GM19025 (cell line): ENCODE results near the gene MARVELD1.

Experiments
- ATAC-seq: cut with Tn5 transposase; IDR thresholded peaks from one replicate; pipeline ENCODE4 v1.9.1; 2021; ENCODE audit warnings: mild to moderate bottlenecking, low read depth, moderate library complexity; ENCODE audit not compliant: unreplicated experiment

MARVELD1 gene

DNA sequence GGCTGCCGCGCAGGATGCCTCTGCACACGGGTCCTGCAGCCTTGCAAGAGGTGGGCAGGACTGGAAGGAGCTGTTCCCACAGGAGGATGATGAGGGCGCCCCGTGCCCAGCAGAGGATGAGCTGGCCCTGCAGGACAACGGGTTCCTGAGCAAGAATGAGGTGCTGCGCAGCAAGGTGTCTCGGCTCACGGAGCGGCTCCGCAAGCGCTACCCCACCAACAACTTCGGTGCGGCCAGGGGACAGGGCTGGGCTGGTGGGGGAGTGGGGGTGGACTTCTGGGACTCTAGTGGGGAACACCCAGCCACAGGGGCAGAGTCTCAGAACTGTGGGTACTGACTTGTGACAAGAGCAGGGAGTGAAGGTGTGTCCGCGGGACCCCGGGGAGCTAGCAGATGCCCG, 39.4 kb downstream of the MARVELD1 start:
- ATAC-seq, result no peak

- ATAC-seq, result no peak
Observed at GRCh38 chr10:97754726-97755125, 41.2 kb downstream of the MARVELD1 start.

DNA sequence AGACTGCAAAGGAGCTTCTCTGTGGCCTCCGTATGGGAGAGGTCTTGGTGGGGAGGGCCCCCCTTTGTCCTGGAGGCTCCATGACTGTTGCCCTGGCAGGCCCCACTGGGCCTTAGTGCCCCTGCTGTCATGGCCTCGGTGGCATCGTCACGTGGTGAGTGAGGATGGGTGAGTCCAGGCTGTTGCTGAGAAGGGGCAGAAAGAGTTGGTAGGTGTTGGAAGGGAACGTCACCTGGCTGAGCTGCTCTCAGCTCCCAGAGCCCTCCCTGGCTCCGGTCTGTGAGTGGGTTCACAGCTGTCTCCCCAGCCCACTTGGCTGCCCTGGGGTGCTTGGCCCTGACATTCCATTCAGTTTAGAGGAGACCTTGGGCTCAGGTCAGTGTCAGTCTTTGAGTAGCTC, 42.2 kb downstream of the MARVELD1 start:
- ATAC-seq, result no peak

DNA sequence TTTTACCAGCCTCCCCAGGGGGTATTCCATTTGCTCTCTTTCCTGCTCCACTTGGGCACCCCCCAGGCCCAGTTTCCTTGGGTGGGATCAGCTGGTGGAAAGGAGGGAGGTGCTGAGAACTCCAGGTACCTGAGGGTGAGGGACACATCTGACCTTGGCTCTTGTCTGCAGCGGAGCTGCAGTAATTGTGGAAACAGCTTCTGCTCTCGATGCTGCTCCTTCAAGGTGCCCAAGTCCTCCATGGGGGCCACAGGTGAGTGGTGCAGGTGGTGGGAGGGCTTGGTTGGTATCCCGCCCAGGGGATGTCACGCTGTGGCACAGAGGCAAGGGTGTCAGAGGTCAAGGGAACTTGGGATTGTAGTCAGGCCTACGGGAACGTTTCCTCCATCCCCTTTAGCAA, 43.9 kb downstream of the MARVELD1 start:
- ATAC-seq, result no peak

DNA sequence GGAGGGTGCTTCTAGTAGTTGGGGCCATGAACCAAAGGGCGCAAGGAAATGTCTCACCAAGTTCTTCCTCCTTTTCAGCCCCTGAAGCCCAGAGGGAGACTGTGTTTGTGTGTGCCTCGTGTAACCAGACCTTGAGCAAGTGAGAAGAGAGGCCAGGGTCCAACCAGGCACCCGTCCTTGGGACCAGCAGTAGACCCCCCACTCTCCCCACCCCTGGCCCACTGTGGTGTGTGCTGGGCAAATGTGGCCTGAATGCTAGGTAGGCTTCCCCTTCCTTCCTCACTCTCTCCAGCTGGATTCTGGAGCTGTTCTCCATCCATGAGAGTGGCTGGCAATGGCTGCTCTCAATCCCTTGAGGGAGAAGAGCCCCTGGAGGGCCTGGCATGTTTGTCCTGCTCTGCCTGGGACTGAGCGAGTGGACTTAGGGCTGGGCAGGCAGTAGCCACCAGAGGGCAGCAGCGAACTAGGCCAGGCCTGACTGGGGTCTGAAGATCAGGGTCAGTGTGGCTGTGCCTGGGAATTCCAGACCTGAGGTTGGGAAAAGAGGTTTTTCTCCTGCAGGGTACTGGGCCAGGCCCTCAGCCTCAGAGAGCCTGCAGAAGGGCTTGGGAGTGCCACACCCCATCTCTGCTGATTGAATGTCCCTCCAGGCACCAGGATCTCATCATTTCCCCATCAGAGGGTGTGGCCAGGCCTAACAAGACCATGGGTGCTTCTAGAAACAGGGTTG, 45.8 kb downstream of the MARVELD1 start:
- no peak for ATAC-seq

DNA sequence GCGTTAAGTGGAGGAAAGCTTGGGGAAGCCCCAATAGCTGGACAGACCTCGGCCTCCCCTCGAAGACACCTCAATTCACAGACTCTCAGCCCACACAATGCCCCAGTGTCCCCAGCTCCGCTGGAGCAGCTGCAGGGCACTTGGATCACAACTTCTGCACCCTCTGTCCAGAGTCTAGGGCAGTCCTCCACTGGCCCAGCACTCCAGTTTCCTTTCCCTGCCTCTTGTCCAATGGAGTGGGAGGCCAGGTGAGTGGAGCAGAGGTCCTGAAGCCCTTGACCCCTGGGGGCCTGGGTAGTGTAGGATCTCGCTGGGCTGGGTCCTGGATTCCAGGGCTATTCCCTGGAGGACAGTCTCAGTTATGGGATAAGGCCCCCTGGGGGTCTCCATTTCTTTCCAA, 46.4 kb downstream of the MARVELD1 start:
- ATAC-seq, result no peak

DNA sequence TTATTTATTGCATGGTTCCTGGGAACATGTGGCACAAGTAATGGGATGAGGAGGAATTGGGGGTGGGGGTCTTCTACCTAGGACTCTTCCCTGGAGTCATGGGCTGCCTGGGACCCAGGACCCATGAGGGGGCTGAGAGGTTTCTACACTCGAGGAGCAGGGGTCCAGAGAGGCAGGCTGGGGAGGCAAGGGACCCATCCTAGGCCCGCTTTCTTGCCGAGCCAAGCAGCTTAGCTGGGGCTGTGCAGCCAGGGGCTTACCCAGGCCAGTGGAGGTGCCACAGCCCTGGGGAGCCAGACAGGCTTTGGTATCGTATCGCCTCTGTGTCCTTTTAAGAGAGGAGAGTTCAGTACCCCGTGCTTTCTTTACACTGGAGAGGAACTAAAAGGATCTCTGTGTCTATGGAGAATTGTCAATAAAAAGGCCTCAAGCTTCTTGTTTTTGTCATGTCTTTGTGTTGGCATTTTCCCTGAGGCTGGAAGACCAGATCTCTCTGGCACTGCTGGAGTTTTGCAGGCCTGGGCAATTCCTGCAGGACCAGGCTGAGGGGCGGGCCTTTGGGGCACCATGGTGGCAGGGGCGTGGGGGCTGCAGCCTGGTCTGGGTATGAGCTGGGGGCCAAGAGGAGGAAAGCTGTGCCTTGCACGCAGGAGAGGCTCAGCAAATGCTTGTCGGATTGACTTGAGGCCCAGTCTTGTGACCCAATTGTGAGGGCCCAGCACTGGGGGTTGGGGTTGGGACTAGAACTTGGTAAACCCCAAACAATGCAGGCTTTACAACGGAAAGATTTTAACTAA, 47.1 kb downstream of the MARVELD1 start:
- no peak for ATAC-seq

- ATAC-seq, result no peak
Observed at GRCh38 chr10:97761331-97761865, 47.9 kb downstream of the MARVELD1 start.

- ATAC-seq, result no peak
Observed at GRCh38 chr10:97762056-97762455, 48.5 kb downstream of the MARVELD1 start.

DNA sequence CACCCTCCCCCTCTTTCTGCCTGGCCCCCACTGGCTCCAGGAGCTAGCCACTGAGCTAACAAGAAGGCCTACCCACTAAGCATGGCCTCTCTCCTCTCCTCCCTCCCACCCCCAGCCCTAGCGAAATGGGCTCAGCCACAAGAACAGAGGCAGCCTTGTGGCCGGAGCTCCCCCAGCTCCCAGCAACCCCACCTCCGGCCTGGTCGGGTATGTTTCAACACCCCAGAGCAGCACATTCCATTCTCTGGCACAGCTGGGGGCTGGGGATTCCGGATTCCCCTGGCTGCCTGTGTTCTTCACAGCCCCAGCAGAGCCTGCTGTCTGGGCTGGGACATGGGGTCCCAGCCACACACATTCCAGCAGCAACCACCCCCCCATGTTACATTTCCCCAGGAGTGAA, 49.3 kb downstream of the MARVELD1 start:
- ATAC-seq, result no peak

DNA sequence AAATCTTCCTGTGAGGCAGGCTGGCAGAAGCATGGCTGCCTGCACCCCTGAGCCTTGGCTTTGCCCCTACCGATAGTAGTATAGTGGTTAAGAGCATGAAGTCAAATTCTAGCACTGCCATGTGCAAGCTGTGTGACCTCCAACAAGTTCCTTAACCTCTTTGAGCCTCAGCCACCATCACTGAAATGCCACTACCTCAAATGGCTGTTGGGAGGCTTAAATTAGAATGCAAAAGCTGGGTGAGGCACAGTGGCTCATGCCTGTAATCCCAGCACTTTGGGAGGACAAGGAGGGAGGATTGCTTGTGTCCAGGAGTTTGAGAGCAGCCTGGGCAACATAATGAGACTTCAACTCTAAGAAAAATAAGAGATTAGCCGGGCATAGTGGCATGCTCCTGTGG, 49.9 kb downstream of the MARVELD1 start:
- ATAC-seq, result no peak

DNA sequence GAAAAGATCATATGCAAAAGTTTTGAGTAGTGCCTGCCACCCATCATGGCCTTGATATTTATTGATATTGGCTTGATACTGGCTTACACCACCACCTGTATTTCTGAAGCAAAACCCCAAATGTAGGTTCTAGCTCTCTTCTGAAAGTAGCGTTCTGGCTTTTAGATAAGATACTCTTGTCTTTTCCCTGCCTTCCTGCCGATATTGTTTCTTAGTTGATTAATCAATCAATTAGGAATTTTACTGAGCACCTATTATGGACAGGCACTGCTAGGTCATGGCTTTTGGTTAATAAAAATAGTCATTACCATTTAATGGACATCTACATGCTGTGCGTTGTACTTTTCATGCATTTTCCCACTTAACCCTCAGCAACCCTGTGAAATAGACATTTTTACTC, 50.4 kb downstream of the MARVELD1 start:
- ATAC-seq, result no peak

DNA sequence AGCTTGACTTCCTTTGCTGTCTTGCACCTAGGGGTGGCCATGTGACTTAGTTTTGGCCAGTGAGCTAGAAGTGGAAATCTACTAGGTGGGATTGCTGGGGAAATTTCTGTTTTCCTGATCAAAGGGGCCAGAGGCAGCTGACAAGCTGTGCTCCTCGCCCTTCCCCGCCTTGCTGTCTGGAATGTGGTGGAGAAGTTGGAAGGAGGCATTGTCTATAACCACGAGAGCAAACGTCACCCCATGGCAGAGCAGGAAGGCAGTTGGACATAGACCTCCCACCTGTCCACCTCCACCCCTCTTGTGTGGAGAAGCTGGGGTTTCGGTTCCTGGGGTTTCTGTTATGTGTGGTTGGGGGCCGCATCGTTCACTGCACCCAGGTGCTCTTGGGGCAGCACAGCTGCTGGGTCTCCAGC, 51.0 kb downstream of the MARVELD1 start:
- ATAC-seq, result no peak

DNA sequence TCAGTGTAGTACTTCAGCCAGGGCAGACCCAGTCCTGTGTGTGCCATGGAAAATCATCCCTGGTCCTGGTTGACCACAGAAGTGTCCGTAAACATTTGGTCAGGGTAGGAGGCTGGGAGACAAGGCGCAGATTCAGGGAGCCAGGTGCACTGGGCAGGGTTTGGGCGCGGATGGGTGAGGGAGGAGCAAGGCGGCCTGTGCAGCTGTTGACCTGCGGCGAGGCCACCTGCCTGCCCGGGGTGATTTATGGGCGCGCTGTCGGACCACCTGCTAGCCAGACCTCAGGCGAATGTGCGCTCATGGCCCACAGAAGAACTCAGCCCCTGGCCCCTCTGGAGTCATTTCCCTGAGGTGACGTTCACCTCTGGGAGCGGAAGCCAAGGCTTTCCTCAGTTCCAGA, 51.7 kb downstream of the MARVELD1 start:
- ATAC-seq, result no peak

- ATAC-seq, result no peak
Observed at GRCh38 chr10:97766106-97766810, 52.7 kb downstream of the MARVELD1 start.

GRCh38 chr10:97766996-97767924, 53.7 kb downstream of the MARVELD1 start:
- ATAC-seq, result no peak
